ENCODE results near the gene FAT1. TPM values are rescaled to one million over a fixed set of nuclear protein-coding genes. Genes with fewer than 3 reads are reported as not detected.
"Not testable (repeated sequence)": the region's sequence is repeated elsewhere in the genome, so short reads cannot be mapped to it uniquely, and the experiment has no call there.

Gene FAT1
- total RNA-seq, 1 experiment from 2014 or later: 83.9 TPM

DNA sequence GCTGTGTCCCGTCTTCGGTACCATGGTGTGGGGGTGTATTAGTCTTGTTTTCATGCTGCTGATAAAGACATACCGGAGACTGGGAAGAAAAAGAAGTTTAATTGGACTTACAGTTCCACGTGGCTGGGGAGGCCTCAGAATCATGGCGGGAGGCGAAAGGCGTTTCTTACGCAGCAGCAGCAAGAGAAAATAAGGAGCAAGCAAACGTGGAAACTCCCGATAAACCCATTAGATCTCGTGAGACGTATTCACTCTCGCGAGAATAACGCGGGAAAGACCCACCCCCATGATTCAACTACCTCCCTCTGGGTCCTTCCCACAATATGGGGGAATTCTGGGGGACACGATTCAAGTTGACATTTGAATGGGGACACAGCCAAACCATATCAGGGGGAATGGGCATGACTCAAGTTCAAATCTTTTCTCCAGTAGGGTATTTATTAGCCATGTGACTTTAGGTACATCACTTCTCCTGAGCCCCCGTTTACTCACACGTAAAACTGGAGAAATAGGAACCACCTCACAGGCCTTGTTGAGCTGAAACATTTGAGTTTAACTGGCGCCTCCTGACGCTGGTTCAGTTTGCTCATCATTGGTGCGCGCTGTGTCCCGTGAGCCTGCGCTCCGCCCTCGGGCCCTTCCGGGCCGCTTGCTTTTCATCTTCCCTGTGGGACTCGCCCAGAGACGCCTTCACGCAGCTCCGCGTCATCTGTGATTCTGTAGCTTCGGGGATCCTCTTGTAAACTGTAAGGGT, 35.5 kb upstream of the FAT1 start:
- Histone ChIP-seq H3K36me3 (replicated peaks; ENCODE audit: control insufficient read depth, insufficient read depth, low read length) (no peaks in the 10 kb centered on the region), H3K27me3 (ENCODE audit: control insufficient read depth, insufficient read depth, low read length) (no peaks in the 10 kb centered on the region), H3K4me3 (ENCODE audit: insufficient read depth, low read depth, low read length) (no peak overlapping the region)
- DNase-seq: no peak

- no peaks in the 10 kb centered on the region for H3K36me3 ChIP-seq (replicated peaks; ENCODE audit: control insufficient read depth, insufficient read depth, low read length)
Observed at GRCh38 chr4:186757696-186758355, 34.2 kb upstream of the FAT1 start.

DNA sequence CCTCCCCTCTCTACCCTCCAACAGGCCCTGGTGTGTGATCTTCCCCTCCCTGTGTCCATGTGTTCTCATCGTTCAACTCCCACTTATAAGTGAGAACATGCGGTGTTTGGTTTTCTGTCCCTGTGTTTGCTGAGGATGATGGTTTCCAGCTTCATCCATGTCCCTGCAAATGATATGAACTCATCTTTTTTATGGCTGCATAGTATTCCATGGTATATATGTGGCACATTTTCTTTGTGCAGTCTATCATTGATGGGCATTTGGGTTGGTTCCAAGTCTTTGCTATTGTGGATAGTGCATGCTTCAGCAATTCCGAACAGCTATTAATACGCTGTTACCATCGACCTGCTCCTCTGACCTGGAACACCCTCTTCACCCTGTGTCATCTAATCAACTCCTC, 32.9 kb upstream of the FAT1 start:
- not testable (repeated sequence) for H3K4me3 ChIP-seq (ENCODE audit: insufficient read depth, low read depth, low read length); DNase-seq; H3K36me3 ChIP-seq (replicated peaks; ENCODE audit: control insufficient read depth, insufficient read depth, low read length); H3K27me3 ChIP-seq (ENCODE audit: control insufficient read depth, insufficient read depth, low read length)

More at GRCh38 chr4:186757696-186758355, 34.2 kb upstream of the FAT1 start:
- Histone ChIP-seq H3K27me3 (ENCODE audit: control insufficient read depth, insufficient read depth, low read length) (no peaks in the 10 kb centered on the region), H3K4me3 (ENCODE audit: insufficient read depth, low read depth, low read length) (no peak overlapping the region)
- DNase-seq: no peak

DNA sequence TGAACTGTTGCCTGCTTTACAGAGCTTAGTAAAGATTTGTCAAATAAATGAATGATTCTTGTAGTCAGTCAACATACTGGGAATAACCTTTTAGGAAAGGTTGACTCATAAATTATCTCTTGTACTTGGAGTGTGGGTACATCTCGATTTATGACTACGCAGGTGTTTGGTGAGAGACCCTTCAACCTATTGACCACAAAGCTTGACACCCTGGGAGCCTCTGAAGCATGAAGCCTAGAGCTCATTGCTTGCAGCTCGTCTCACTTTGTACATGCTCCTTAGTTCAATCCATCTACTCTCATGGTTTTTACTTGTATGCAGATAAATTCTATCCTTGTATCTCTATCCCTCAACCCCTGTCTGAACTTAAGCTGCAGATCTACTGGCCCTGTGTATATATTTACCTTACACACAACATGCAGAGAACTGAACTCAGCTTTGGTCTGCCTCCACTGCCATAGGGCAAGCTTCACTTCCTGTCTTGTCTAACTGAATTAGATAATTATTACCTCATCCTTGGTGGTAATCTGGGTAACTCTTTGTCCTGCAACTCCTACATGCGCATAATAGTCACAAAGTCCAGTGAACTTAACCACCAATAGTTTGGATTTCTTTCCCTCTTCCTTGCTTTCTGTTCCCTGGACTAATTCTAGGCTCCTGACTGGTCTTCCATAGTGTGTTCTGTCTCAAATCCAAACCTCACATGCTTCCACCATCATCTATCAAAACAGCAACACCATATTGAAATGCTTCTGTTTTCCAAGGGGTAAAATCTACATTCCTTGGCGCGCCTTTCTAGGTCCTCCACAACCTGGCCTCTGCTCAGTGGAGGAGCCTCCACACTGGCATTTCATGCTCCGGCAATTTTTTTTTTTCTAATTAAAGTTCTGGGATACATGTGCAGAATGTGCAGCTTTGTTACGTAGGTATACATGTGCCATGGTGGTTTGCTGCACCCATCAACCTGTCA, 32.2 kb upstream of the FAT1 start:
- no peak for DNase-seq
- H3K4me3 ChIP-seq (ENCODE audit: insufficient read depth, low read depth, low read length): no peak overlapping the region
- no peaks in the 10 kb centered on the region for H3K36me3 ChIP-seq (replicated peaks; ENCODE audit: control insufficient read depth, insufficient read depth, low read length)
- H3K27me3 ChIP-seq (ENCODE audit: control insufficient read depth, insufficient read depth, low read length): no peaks in the 10 kb centered on the region

GRCh38 chr4:186754976-186755375, 31.3 kb upstream of the FAT1 start:
- Histone ChIP-seq H3K27me3 (ENCODE audit: control insufficient read depth, insufficient read depth, low read length) (no peaks in the 10 kb centered on the region), H3K4me3 (ENCODE audit: insufficient read depth, low read depth, low read length) (no peak overlapping the region), H3K36me3 (replicated peaks; ENCODE audit: control insufficient read depth, insufficient read depth, low read length) (no peaks in the 10 kb centered on the region)
- no peak for DNase-seq

DNA sequence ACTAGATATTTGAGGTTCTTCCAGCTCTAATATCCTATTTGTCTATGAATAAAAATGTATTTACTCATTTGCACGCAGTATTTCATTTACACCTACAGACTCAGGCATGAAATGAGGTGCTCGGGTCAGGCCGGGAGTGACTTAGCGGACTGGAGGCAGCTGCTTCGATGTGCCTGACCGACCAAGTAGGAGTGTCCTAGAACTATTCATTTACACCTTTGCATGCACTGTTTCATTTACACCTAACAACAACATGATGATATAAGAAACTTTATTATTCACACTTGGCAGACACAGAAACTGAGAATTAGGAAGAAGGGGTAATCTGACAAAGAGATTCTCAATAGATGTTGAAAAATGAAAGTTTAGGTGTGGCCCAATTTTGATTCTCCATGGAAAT, 28.7 kb upstream of the FAT1 start:
- no peak overlapping the region for H3K4me3 ChIP-seq (ENCODE audit: insufficient read depth, low read depth, low read length)
- H3K27me3 ChIP-seq (ENCODE audit: control insufficient read depth, insufficient read depth, low read length): no peaks in the 10 kb centered on the region
- H3K36me3 ChIP-seq (replicated peaks; ENCODE audit: control insufficient read depth, insufficient read depth, low read length): no peaks in the 10 kb centered on the region
- DNase-seq: no peak

- H3K27me3 ChIP-seq (ENCODE audit: control insufficient read depth, insufficient read depth, low read length): no peaks in the 10 kb centered on the region
- H3K36me3 ChIP-seq (replicated peaks; ENCODE audit: control insufficient read depth, insufficient read depth, low read length): no peaks in the 10 kb centered on the region
- no peak for DNase-seq
- no peak overlapping the region for H3K4me3 ChIP-seq (ENCODE audit: insufficient read depth, low read depth, low read length)
Observed at GRCh38 chr4:186749611-186750281, 26.1 kb upstream of the FAT1 start.

DNA sequence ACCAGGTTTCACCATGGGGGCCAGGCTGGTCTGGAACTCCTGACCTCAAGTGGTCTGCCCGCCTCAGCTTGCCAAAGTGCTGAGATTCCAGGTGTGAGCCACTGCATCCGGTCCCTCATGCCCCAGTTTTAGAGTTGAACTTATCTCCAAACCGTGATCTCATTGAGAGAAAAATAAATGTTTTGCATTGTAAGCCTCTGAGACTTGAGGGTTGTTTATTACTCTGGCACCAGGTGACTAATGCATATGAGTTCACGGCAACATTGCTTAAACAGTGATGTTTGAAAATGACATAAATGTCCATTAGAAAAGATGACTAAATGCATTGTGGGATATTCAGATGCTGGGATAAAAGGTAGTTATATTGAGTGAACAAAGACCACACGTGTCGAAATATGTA, 22.9 kb upstream of the FAT1 start:
- no peaks in the 10 kb centered on the region for H3K27me3 ChIP-seq (ENCODE audit: control insufficient read depth, insufficient read depth, low read length)
- no peak for DNase-seq
- no peak overlapping the region for H3K4me3 ChIP-seq (ENCODE audit: insufficient read depth, low read depth, low read length)

GRCh38 chr4:186743261-186743660, 19.6 kb upstream of the FAT1 start:
- Histone ChIP-seq H3K4me3 (ENCODE audit: insufficient read depth, low read depth, low read length) (no peak overlapping the region), H3K27me3 (ENCODE audit: control insufficient read depth, insufficient read depth, low read length) (no peaks in the 10 kb centered on the region), H3K36me3 (replicated peaks; ENCODE audit: control insufficient read depth, insufficient read depth, low read length) (no peaks in the 10 kb centered on the region)
- no peak for DNase-seq

More for the DNA sequence above, 22.9 kb upstream of the FAT1 start:
- no peaks in the 10 kb centered on the region for H3K36me3 ChIP-seq (replicated peaks; ENCODE audit: control insufficient read depth, insufficient read depth, low read length)

- H3K4me3 ChIP-seq (ENCODE audit: insufficient read depth, low read depth, low read length): no peak overlapping the region
- H3K27me3 ChIP-seq (ENCODE audit: control insufficient read depth, insufficient read depth, low read length): no peaks in the 10 kb centered on the region
- DNase-seq: no peak
- H3K36me3 ChIP-seq (replicated peaks; ENCODE audit: control insufficient read depth, insufficient read depth, low read length): no peaks in the 10 kb centered on the region
Observed at GRCh38 chr4:186740822-186741221, 17.2 kb upstream of the FAT1 start.

GRCh38 chr4:186739802-186740434, 16.3 kb upstream of the FAT1 start:
- no peaks in the 10 kb centered on the region for H3K36me3 ChIP-seq (replicated peaks; ENCODE audit: control insufficient read depth, insufficient read depth, low read length)
- no peak overlapping the region for H3K4me3 ChIP-seq (ENCODE audit: insufficient read depth, low read depth, low read length)

GRCh38 chr4:186739317-186739716, 15.7 kb upstream of the FAT1 start:
- Histone ChIP-seq H3K4me3 (ENCODE audit: insufficient read depth, low read depth, low read length) (no peak overlapping the region), H3K27me3 (ENCODE audit: control insufficient read depth, insufficient read depth, low read length) (no peaks in the 10 kb centered on the region), H3K36me3 (replicated peaks; ENCODE audit: control insufficient read depth, insufficient read depth, low read length) (no peaks in the 10 kb centered on the region)
- DNase-seq: no peak

More at GRCh38 chr4:186739802-186740434, 16.3 kb upstream of the FAT1 start:
- DNase-seq: no peak
- no peaks in the 10 kb centered on the region for H3K27me3 ChIP-seq (ENCODE audit: control insufficient read depth, insufficient read depth, low read length)

DNA sequence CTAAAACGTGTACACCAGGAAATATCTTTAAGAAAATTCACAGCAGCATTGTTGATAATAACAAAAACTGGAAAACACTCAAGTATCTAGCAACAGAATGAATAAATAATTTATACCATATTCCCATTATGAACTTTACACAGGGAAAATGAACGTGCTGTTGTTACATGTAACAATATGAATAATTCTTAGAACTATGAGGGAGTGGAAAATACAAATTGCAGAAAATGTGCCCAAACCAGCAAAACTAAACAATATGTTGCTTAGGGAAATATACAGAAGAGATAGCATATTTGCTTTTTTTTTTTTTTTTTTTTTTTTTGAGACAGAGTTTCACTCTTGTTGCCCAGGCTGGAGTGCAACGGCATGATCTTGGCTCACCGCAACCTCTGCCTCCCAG, 14.8 kb upstream of the FAT1 start:
- Histone ChIP-seq H3K4me3 (ENCODE audit: insufficient read depth, low read depth, low read length) (no peak overlapping the region), H3K27me3 (ENCODE audit: control insufficient read depth, insufficient read depth, low read length) (no peaks in the 10 kb centered on the region), H3K36me3 (replicated peaks; ENCODE audit: control insufficient read depth, insufficient read depth, low read length) (no peaks in the 10 kb centered on the region)
- no peak for DNase-seq

GRCh38 chr4:186737427-186737826, 13.8 kb upstream of the FAT1 start:
- no peaks in the 10 kb centered on the region for H3K36me3 ChIP-seq (replicated peaks; ENCODE audit: control insufficient read depth, insufficient read depth, low read length)
- DNase-seq: no peak
- no peak overlapping the region for H3K4me3 ChIP-seq (ENCODE audit: insufficient read depth, low read depth, low read length)
- H3K27me3 ChIP-seq (ENCODE audit: control insufficient read depth, insufficient read depth, low read length): no peaks in the 10 kb centered on the region

All from H7 (cell line).